ENCODE measurements around the gene SYTL3. TPM values are rescaled to one million over a fixed set of nuclear protein-coding genes. Genes with fewer than 3 reads are reported as not detected.

The SYTL3 gene
- polyA plus RNA-seq, 1 of the 3 experiments (the other 2 are of a cell fraction): 2.3 TPM

DNA sequence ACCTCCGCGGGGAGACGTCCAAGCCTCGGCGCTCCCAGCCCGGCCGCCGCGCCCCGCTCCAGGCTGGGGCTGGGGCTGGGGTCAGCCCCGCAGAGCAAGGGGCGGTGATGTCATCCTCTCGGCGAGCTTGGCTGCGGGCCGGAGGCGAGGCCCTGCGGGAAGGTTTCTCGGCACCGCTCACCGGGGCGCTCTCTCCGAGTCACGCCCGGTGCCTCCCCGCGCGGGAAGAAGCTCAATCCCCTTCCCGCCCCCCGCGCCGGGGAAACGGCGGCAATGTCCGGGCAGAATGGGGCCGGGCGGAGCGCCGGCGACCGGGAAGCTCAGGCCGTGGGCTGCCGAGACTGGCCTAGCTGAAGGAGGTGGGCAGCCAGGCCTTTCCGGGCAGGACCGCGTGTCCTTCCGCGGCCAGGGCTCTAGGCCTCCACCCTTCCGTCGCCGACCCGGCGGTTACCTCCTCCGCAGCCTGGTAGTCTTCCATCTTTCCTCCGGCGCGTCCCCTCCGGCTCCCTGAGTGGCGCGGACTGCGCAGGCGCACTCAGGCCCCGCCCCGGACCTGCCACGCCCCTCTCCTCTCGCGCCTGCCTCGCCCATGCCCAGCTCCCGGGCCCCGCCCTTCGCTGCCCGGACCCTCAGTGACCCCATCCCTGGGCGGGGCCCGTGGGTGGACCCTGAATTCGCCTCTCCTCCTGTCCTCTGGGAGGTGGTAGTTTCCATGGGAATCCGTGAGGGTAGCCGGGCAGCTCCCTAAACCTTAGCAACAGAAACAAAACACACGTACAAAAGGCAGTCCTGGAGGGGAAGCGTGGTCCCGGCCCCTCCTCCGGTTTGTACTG is 5.4 kb upstream of the SYTL3 start, which contains the start of gene DYNLT1:
Gene DYNLT1, minus strand, starts transcription at position 513 of the 833 bp plus-strand sequence. Its CDS starts 35 bp downstream, at position 478.
- H3K9ac ChIP-seq: peak within 1 kb of the TSS; percentile 99
- peak within 1 kb of the TSS; percentile 94 to 95 for H3K27ac ChIP-seq (ENCODE audit: low read depth in 2 of 2, low read length in 1 of 2)
- WGBS (ENCODE audit: low lambda C conversion rate): under 1% methylated on average over 22 of the region's 81 CpGs
- H3K4me1 ChIP-seq (ENCODE audit: control insufficient read depth in 1 of 2, insufficient read depth in 2 of 2, low read depth in 1 of 2, low read length in 1 of 2): peaks cover 20 to 30% of the 10 kb centered on the region in 2 experiments
- H3F3A ChIP-seq (replicated peaks; ENCODE audit: insufficient read depth): peaks cover 40% of the 10 kb centered on the region
- POLR2A ChIA-PET: interaction anchor here (1.0 to 2.9 kb wide), 6 partner anchors 10 to 430 kb away, joined by 3 to 14 read pairs (median 4); no protein-coding TSS in a partner anchor
- peak; percentile 98 for DNase-seq
- H3K27me3 ChIP-seq (ENCODE audit: insufficient read depth): no peaks in the 10 kb centered on the region
- H4K20me1 ChIP-seq (ENCODE audit: insufficient read depth): peaks cover 26% of the 10 kb centered on the region
- H3K9me3 ChIP-seq: no peaks in the 10 kb centered on the region
- peaks cover 46% of the 10 kb centered on the region for H3K79me2 ChIP-seq (ENCODE audit: insufficient read depth)
- peak within 1 kb of the TSS; percentile 76 to 96 for H3K4me3 ChIP-seq (ENCODE audit: low read depth in 2 of 2, low read length in 1 of 2)
- peak within 1 kb of the TSS; percentile 85 for H3K4me2 ChIP-seq
- CTCF ChIA-PET: interaction anchor here (0.7 to 7.7 kb wide), 11 partner anchors 9 to 430 kb away, joined by 3 to 46 read pairs (median 3); no protein-coding TSS in a partner anchor
- peaks cover 8 to 11% of the 10 kb centered on the region in 2 experiments for H3K36me3 ChIP-seq (replicated peaks in 1 of 2; ENCODE audit: control insufficient read depth in 1 of 2, insufficient read depth in 2 of 2, low read length in 1 of 2)
- peak within 1 kb of the TSS; percentile 79 for H2AFZ ChIP-seq (ENCODE audit: low read depth)
- H3K9me2 ChIP-seq: no peaks in the 10 kb centered on the region
- TF ChIP-seq TCF12 (IDR thresholded peaks at IDR 0.05) (no peak), SIN3A (IDR thresholded peaks at IDR 0.05; ENCODE audit: borderline replicate concordance, low read depth, low read length) (peak; percentile 57; the same call in 1 of the 2 replicates), FOXM1 (IDR thresholded peaks at IDR 0.05; ENCODE audit: low read depth) (no peak), RAD21 (IDR thresholded peaks at IDR 0.05; ENCODE audit: low read length) (peak; percentile 33), MXI1 (IDR thresholded peaks at IDR 0.05; ENCODE audit: low read depth, low read length) (peak; percentile 63), GATA2 (CRISPR knock-in tag; IDR thresholded peaks at IDR 0.05) (no peak), GABPA (IDR thresholded peaks at IDR 0.05; ENCODE audit: low read depth) (no peak), JUND (IDR thresholded peaks at IDR 0.05) (no peak), SMC3 (IDR thresholded peaks at IDR 0.05; ENCODE audit: low read depth, low read length) (peak; percentile 5; the same call in 1 of the 2 replicates), RCOR1 (IDR thresholded peaks at IDR 0.05; ENCODE audit: low read length) (no peak), ELF1 (IDR thresholded peaks at IDR 0.05) (no peak), RXRA (IDR thresholded peaks at IDR 0.05; ENCODE audit: borderline replicate concordance, low read depth) (peak; percentile 72; the same call in 1 of the 2 replicates), POLR2AphosphoS5 (IDR thresholded peaks at IDR 0.05; ENCODE audit: low read depth, low read length) (peak; percentile 89), NFIC (IDR thresholded peaks at IDR 0.05; ENCODE audit: borderline replicate concordance) (no peak), NRF1 (IDR thresholded peaks at IDR 0.05; ENCODE audit: low read depth, low read length) (peak; percentile 69), FOSL2 (IDR thresholded peaks at IDR 0.05; ENCODE audit: borderline replicate concordance, low read depth) (no peak), YY1 (IDR thresholded peaks at IDR 0.05; ENCODE audit: low read depth) (peak; percentile 81; the same call in 1 of the 2 replicates), MEF2A (IDR thresholded peaks at IDR 0.05; ENCODE audit: borderline replicate concordance, low read depth) (no peak), CHD2 (IDR thresholded peaks at IDR 0.05; ENCODE audit: low read length, partially characterized antibody) (no peak), TAF1 (IDR thresholded peaks at IDR 0.05; ENCODE audit: borderline replicate concordance, low read depth, low read length) (peak; percentile 88)
- TF ChIP-seq, protein P1, sequence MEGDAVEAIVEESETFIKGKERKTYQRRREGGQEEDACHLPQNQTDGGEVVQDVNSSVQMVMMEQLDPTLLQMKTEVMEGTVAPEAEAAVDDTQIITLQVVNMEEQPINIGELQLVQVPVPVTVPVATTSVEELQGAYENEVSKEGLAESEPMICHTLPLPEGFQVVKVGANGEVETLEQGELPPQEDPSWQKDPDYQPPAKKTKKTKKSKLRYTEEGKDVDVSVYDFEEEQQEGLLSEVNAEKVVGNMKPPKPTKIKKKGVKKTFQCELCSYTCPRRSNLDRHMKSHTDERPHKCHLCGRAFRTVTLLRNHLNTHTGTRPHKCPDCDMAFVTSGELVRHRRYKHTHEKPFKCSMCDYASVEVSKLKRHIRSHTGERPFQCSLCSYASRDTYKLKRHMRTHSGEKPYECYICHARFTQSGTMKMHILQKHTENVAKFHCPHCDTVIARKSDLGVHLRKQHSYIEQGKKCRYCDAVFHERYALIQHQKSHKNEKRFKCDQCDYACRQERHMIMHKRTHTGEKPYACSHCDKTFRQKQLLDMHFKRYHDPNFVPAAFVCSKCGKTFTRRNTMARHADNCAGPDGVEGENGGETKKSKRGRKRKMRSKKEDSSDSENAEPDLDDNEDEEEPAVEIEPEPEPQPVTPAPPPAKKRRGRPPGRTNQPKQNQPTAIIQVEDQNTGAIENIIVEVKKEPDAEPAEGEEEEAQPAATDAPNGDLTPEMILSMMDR (IDR thresholded peaks at IDR 0.05): no peak
- TF ChIP-seq, protein P2, sequence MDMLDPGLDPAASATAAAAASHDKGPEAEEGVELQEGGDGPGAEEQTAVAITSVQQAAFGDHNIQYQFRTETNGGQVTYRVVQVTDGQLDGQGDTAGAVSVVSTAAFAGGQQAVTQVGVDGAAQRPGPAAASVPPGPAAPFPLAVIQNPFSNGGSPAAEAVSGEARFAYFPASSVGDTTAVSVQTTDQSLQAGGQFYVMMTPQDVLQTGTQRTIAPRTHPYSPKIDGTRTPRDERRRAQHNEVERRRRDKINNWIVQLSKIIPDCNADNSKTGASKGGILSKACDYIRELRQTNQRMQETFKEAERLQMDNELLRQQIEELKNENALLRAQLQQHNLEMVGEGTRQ (IDR thresholded peaks at IDR 0.05; ENCODE audit: borderline replicate concordance, low read depth, low read length): no peak
- TF ChIP-seq, protein P3, sequence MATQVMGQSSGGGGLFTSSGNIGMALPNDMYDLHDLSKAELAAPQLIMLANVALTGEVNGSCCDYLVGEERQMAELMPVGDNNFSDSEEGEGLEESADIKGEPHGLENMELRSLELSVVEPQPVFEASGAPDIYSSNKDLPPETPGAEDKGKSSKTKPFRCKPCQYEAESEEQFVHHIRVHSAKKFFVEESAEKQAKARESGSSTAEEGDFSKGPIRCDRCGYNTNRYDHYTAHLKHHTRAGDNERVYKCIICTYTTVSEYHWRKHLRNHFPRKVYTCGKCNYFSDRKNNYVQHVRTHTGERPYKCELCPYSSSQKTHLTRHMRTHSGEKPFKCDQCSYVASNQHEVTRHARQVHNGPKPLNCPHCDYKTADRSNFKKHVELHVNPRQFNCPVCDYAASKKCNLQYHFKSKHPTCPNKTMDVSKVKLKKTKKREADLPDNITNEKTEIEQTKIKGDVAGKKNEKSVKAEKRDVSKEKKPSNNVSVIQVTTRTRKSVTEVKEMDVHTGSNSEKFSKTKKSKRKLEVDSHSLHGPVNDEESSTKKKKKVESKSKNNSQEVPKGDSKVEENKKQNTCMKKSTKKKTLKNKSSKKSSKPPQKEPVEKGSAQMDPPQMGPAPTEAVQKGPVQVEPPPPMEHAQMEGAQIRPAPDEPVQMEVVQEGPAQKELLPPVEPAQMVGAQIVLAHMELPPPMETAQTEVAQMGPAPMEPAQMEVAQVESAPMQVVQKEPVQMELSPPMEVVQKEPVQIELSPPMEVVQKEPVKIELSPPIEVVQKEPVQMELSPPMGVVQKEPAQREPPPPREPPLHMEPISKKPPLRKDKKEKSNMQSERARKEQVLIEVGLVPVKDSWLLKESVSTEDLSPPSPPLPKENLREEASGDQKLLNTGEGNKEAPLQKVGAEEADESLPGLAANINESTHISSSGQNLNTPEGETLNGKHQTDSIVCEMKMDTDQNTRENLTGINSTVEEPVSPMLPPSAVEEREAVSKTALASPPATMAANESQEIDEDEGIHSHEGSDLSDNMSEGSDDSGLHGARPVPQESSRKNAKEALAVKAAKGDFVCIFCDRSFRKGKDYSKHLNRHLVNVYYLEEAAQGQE (IDR thresholded peaks at IDR 0.05; ENCODE audit: low read depth, low read length): no peak; the same call in 1 of the 2 replicates
- TF ChIP-seq, protein P4, sequence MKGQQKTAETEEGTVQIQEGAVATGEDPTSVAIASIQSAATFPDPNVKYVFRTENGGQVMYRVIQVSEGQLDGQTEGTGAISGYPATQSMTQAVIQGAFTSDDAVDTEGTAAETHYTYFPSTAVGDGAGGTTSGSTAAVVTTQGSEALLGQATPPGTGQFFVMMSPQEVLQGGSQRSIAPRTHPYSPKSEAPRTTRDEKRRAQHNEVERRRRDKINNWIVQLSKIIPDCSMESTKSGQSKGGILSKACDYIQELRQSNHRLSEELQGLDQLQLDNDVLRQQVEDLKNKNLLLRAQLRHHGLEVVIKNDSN (IDR thresholded peaks at IDR 0.05; ENCODE audit: borderline replicate concordance, low read depth): no peak
- TF ChIP-seq, protein P5, sequence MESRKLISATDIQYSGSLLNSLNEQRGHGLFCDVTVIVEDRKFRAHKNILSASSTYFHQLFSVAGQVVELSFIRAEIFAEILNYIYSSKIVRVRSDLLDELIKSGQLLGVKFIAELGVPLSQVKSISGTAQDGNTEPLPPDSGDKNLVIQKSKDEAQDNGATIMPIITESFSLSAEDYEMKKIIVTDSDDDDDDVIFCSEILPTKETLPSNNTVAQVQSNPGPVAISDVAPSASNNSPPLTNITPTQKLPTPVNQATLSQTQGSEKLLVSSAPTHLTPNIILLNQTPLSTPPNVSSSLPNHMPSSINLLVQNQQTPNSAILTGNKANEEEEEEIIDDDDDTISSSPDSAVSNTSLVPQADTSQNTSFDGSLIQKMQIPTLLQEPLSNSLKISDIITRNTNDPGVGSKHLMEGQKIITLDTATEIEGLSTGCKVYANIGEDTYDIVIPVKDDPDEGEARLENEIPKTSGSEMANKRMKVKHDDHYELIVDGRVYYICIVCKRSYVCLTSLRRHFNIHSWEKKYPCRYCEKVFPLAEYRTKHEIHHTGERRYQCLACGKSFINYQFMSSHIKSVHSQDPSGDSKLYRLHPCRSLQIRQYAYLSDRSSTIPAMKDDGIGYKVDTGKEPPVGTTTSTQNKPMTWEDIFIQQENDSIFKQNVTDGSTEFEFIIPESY (IDR thresholded peaks at IDR 0.05; ENCODE audit: borderline replicate concordance, low read depth): no peak
